HG03378 (cell line): ENCODE measurements around the gene TSPAN3.
A peak's percentile ranks its signal among the peaks of the same experiment; 100 is the strongest.

Experiments
- ATAC-seq: cut with Tn5 transposase; IDR thresholded peaks from one replicate; pipeline ENCODE4 v1.9.1; 2021; ENCODE audit warnings: mild to moderate bottlenecking, moderate library complexity; ENCODE audit not compliant: unreplicated experiment

TSPAN3 gene

GRCh38 chr15:77085297-77085696 lies 14.4 kb upstream of the TSPAN3 start:
- no peak for ATAC-seq

GRCh38 chr15:77084436-77084835 lies 13.5 kb upstream of the TSPAN3 start:
- no peak for ATAC-seq

GRCh38 chr15:77083381-77084160 lies 12.7 kb upstream of the TSPAN3 start:
- peak; percentile 55 for ATAC-seq

GRCh38 chr15:77081971-77082370 lies 11.1 kb upstream of the TSPAN3 start:
- ATAC-seq = no peak

- no peak for ATAC-seq
These were observed 5.5 kb upstream of the TSPAN3 start for GRCh38 chr15:77076323-77076915.

GRCh38 chr15:77075528-77075927 lies 4.6 kb upstream of the TSPAN3 start:
- no peak for ATAC-seq

- no peak for ATAC-seq
These were observed 3.4 kb upstream of the TSPAN3 start for GRCh38 chr15:77074350-77074749.

GRCh38 chr15:77071305-77072223 lies 655 bp upstream of the TSPAN3 start:
- no peak for ATAC-seq

GRCh38 chr15:77070180-77070494 lies 772 bp downstream of the TSPAN3 start:
- ATAC-seq = peak; percentile 8

- ATAC-seq = no peak
These were observed 1.3 kb downstream of the TSPAN3 start for GRCh38 chr15:77069521-77070121.

GRCh38 chr15:77068633-77069032 lies 2.3 kb downstream of the TSPAN3 start:
- no peak for ATAC-seq

GRCh38 chr15:77067691-77068367 lies 3.1 kb downstream of the TSPAN3 start:
- ATAC-seq = no peak

- no peak for ATAC-seq
These were observed 3.8 kb downstream of the TSPAN3 start for GRCh38 chr15:77066971-77067690.

- ATAC-seq = no peak
These were observed 6.2 kb downstream of the TSPAN3 start for GRCh38 chr15:77064539-77065308.

GRCh38 chr15:77064063-77064462 lies 6.8 kb downstream of the TSPAN3 start:
- no peak for ATAC-seq

GRCh38 chr15:77063249-77063648 lies 7.7 kb downstream of the TSPAN3 start:
- ATAC-seq = no peak

GRCh38 chr15:77060546-77060945 lies 10.4 kb downstream of the TSPAN3 start:
- no peak for ATAC-seq

GRCh38 chr15:77059786-77060361 lies 11.0 kb downstream of the TSPAN3 start:
- no peak for ATAC-seq

GRCh38 chr15:77058468-77058867 lies 12.4 kb downstream of the TSPAN3 start:
- no peak for ATAC-seq
